GM12892 (cell line): ENCODE results near the gene PRUNE1.

Experiments used
- POLR2AphosphoS5 ChIP-seq: IDR thresholded peaks from 2 replicates; pipeline ENCODE4 v1.6.1; 2011; ENCODE audit warnings: low read depth, low read length, control low read depth
- TAF1 ChIP-seq: IDR thresholded peaks from 2 replicates; pipeline ENCODE4 v1.6.1; 2011; ENCODE audit warnings: low read depth, mild to moderate bottlenecking, control low read depth, low read length, borderline replicate concordance

- peak; percentile 97 for TF ChIP-seq POLR2AphosphoS5
- TF ChIP-seq TAF1 = peak; percentile 81
Observed at GRCh38 chr1:151070474-151071276, 62.4 kb downstream of the PRUNE1 start, which contains the start of gene GABPB2.
